AG09309 (cell line): ENCODE data around the gene NARF.

ENCODE experiments used
- DNase-seq: peaks from one replicate; pipeline ENCODE4 v3.0.0-alpha.2; 2010; ENCODE audit warnings: low read depth
- H3K4me3 ChIP-seq: 2 replicates; pipeline ENCODE4 v1.5.1; 2011; ENCODE audit warnings: mild to moderate bottlenecking, low read depth, low read length, moderate library complexity; ENCODE audit not compliant: control insufficient read depth
- CTCF ChIP-seq: IDR thresholded peaks from 2 replicates; pipeline ENCODE4 v1.5.1; 2011; ENCODE audit warnings: mild to moderate bottlenecking, low read depth, low read length, inconsistent platforms; ENCODE audit not compliant: insufficient read depth, control insufficient read depth; ENCODE audit errors: missing control alignments

The NARF gene

DNA sequence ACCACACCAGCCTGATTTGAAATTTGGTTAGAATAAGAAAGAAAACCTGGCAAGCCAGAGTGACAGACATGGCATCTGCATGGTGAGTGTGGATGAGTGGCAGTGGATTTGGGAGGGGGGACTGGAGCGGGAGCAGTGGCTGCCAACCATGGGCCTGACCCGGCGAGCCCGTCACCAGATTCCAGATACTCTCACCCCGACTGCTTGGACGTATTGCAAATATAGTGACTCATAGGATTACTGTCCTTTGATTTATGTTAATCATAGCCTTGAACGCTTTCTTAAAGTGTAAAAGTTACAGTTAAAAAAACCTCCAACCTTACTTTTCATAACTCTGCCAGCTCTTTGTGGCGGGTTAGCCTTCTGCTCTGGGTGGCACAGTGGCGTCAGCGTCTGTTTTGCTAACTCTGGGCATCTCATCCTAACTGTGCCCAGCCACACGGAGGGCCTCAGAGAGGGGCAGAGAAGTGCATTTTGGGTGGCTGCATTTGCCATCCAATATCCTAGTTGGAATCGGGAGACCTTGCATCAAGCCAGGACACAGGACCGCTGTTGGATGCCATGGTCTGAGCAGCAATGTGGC lies 34.2 kb downstream of the NARF start:
- TF ChIP-seq CTCF: no peak
- no peak overlapping the region for H3K4me3 ChIP-seq
- no peak for DNase-seq

DNA sequence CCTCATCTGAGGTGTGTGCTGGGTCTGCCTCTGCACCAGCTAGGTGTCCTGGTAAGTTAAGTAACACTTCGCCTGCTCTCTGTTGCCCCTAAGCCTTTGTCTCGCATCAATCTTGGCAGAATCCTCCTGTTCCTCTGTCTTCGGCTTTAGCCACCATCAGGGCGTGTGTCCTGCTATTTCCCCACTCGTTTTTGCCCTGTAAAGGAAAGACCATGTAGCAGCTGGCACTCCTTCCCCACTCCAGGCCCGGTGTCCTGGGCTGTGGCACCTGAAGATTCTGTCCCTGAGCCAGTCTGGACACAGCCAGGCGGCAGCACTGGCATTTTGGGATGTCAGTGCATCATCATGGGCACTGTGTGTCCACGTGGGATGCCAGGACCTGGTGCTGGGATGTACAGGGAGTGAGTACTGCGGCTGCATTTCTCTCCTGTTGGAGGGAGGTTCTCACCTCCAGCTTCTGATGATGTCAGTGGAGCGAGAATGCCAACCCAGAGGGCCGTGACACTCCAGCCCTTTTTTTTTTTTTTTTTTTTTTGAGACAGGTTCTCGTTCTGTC lies 34.8 kb downstream of the NARF start:
- DNase-seq: no peak
- H3K4me3 ChIP-seq: no peak overlapping the region

GRCh38 chr17:82494236-82495055 lies 35.9 kb downstream of the NARF start:
- H3K4me3 ChIP-seq: no peak overlapping the region
- peak; percentile 98 for TF ChIP-seq CTCF
- DNase-seq: peak; percentile 91

More for the DNA sequence above, 34.8 kb downstream of the NARF start:
- no peak for TF ChIP-seq CTCF

GRCh38 chr17:82495844-82496528 lies 37.4 kb downstream of the NARF start:
- H3K4me3 ChIP-seq: no peak overlapping the region
- DNase-seq: no peak

GRCh38 chr17:82496529-82497434 lies 38.2 kb downstream of the NARF start:
- DNase-seq: no peak
- TF ChIP-seq CTCF: no peak
- peak overlapping the region; percentile 57 for H3K4me3 ChIP-seq

More at GRCh38 chr17:82495844-82496528, 37.4 kb downstream of the NARF start:
- no peak for TF ChIP-seq CTCF
